Brain microvascular endothelial cell (primary cell): ENCODE measurements around the gene FGFBP1.

Experiments used
- DNase-seq: peaks from one replicate; pipeline ENCODE4 v3.0.0-alpha.2; 2020
- H3K27ac ChIP-seq: fragments of 250-450 bp; sonication (Bioruptor Pico); 2 replicates; pipeline ENCODE4 v1.5.1; 2020; ENCODE audit warnings: mild to moderate bottlenecking, moderate library complexity
- H3K27me3 ChIP-seq: fragments of 250-450 bp; sonication (Bioruptor Pico); replicated peaks from 2 replicates; pipeline ENCODE4 v1.5.1; 2020; ENCODE audit warnings: mild to moderate bottlenecking
- H3K36me3 ChIP-seq: fragments of 250-450 bp; sonication (Bioruptor Pico); replicated peaks from 2 replicates; pipeline ENCODE4 v1.5.1; 2020; ENCODE audit warnings: mild to moderate bottlenecking
- H3K4me3 ChIP-seq: 2 replicates; pipeline ENCODE4 v1.5.1; 2011; ENCODE audit warnings: low read depth, mild to moderate bottlenecking, control low read depth, low read length, moderate library complexity
- CTCF ChIP-seq: IDR thresholded peaks from 2 replicates; pipeline ENCODE4 v1.5.1; 2011; ENCODE audit warnings: low read depth, mild to moderate bottlenecking, moderate library complexity, low read length, control low read depth, inconsistent platforms; ENCODE audit errors: missing control alignments
- in situ Hi-C: cut with HindIII; loops from 2 replicates; pipeline ENCODE4 v1.10.0; 2017; ENCODE audit warnings: low sequenced_read_pairs, low pct_ligation_motif_present

The FGFBP1 gene

DNA sequence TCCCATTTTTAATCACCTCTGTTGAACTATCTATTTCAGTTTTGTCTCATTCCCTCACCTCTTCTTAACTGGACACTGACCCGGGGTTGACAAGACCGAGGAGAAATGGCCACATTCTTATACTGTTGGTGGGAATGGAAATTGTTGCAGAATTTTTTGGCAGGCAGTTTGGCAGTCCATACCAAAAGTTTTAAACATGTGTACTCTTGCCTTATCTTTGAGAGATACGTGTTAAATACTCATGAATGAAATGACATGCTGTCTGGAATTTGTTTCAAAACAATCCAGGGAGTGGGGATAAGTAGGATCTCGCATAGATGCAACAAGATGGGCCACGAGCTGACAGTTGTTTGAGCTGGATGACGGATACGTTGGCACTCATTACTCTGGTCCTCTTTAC is 12.1 kb downstream of the FGFBP1 start:
- Histone ChIP-seq H3K27ac (no peak overlapping the region), H3K27me3 (no peaks in the 10 kb centered on the region), H3K4me3 (no peak overlapping the region), H3K36me3 (no peaks in the 10 kb centered on the region)
- in situ Hi-C loops: no loop called here
- TF ChIP-seq CTCF: no peak
- no peak for DNase-seq

GRCh38 chr4:15925830-15926229 is 12.7 kb downstream of the FGFBP1 start:
- in situ Hi-C loops: no loop called here
- DNase-seq: no peak
- Histone ChIP-seq H3K27ac (no peak overlapping the region), H3K27me3 (no peaks in the 10 kb centered on the region), H3K4me3 (no peak overlapping the region), H3K36me3 (no peaks in the 10 kb centered on the region)
- TF ChIP-seq CTCF: no peak

- Histone ChIP-seq H3K36me3 (no peaks in the 10 kb centered on the region), H3K4me3 (no peak overlapping the region), H3K27me3 (no peaks in the 10 kb centered on the region), H3K27ac (peak overlapping the region; percentile 98)
- DNase-seq: no peak
- in situ Hi-C loops: no loop called here
- TF ChIP-seq CTCF: no peak
These were observed 17.0 kb downstream of the FGFBP1 start for GRCh38 chr4:15921592-15921932.

DNA sequence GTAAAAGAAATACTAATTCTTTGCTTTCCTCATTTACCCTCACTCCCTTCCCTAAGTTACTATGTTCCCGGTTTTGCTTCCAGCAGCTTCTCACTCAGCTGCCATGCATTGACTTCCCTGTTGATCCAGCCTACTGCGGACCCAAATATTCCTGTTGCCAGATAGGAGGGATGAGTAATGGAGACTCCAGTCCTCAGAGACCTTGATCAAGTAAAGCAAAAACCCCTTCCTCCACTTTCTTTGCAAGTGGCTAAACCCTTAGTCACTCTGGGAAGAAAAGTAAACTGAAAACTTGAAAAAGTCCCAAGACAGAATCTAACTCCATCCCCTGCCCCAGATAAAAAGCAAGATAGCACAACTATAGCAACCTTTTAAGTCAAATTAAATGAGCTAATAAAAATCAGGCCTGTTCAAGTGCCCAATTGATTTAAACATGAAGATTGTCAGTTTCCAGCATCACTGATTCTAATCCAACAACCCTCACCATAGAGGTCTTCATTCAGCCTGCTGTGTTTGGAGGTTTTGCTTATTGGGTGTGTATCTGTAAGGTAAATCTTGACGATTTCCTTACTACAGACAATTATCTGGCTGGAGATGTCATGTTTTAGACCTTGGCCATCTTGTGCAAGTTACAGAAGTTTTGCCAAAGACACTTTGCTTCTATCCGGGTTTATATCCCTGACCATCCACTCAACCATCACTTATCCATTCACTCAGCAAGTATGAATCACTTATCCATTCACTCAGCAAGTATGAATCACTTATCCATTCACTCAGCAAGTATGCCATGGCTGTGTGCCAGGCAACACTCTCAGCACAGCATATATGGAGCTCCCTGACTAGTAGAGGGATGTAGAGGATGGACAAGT is 17.6 kb downstream of the FGFBP1 start:
- in situ Hi-C loops: no loop called here
- peak overlapping the region; percentile 98 for H3K27ac ChIP-seq
- no peak overlapping the region for H3K4me3 ChIP-seq
- no peaks in the 10 kb centered on the region for H3K27me3 ChIP-seq
- no peaks in the 10 kb centered on the region for H3K36me3 ChIP-seq
- peak; percentile 100 for DNase-seq
- TF ChIP-seq CTCF: no peak

DNA sequence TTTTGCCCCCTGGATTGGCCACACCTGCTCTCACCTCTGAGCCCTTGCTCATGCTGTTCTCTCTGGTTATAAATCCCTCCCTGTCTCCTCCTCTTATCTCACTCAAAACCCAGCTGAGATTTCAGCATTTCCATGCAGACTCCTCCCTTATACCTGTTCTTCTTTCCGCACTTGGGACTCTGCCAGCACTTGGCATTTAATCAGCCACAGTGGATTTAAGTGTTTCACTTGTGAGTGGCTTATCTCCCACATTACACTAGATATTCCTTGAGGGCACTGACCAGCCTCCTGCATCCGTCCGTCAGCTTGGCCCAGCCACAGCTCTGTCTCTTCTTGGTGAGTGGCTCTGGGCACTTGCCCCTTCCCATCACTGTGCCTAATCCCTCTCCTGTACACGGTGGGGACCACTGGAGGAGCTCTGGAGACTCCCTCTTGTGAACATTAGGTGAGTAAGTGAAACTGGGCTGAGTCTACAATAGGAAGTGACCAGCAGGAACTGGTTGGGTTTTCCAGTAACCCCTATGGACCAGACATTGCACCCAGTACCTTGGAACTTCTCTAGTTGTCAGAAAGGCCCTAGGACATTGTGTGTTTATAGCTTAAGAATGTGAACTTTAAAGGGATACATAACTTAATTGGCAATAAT is 19.9 kb downstream of the FGFBP1 start:
- in situ Hi-C loops: no loop called here
- no peak for TF ChIP-seq CTCF
- Histone ChIP-seq H3K36me3 (no peaks in the 10 kb centered on the region), H3K27ac (no peak overlapping the region), H3K4me3 (no peak overlapping the region), H3K27me3 (no peaks in the 10 kb centered on the region)
- no peak for DNase-seq
